ENCODE data around the gene CTPS2.

DNA sequence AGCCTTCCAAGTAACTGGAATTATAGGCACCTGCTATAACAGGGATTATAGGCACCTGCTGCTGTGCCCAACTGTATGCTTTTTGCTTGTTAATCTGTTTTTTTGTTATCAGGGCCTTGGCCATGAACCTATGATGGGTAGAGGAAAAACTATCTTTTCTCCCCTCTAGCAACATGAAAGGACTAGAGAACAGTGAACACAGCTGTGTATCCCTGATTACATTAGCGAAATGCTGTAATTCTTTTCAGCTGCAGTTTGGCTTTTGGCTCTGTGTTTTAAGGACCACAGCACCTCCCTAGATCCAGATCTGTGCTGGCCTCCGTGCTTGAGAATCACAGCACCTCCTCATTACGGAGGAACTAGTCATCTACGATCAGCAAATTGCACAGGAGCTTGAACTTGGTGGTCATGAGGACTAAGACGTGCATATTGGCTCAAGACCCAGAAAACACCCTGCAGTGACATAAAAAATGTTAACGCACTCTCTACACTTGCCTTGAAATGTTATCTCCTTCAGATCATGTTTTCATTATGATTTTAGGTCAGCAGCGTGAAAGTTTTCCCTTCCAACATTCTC lies 120.2 kb downstream of the CTPS2 start:
- no peak for TF ChIP-seq EZH2 (IDR thresholded peaks at IDR 0.05; ENCODE audit: borderline replicate concordance, low read length)
- TF ChIP-seq, protein P1, sequence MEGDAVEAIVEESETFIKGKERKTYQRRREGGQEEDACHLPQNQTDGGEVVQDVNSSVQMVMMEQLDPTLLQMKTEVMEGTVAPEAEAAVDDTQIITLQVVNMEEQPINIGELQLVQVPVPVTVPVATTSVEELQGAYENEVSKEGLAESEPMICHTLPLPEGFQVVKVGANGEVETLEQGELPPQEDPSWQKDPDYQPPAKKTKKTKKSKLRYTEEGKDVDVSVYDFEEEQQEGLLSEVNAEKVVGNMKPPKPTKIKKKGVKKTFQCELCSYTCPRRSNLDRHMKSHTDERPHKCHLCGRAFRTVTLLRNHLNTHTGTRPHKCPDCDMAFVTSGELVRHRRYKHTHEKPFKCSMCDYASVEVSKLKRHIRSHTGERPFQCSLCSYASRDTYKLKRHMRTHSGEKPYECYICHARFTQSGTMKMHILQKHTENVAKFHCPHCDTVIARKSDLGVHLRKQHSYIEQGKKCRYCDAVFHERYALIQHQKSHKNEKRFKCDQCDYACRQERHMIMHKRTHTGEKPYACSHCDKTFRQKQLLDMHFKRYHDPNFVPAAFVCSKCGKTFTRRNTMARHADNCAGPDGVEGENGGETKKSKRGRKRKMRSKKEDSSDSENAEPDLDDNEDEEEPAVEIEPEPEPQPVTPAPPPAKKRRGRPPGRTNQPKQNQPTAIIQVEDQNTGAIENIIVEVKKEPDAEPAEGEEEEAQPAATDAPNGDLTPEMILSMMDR (IDR thresholded peaks at IDR 0.05; ENCODE audit: low read length): no peak

Measured in OCI-LY1 (cell line).